Measurements from ENCODE around the gene THAP8. TPM values are rescaled to one million over a fixed set of nuclear protein-coding genes. Genes with fewer than 3 reads are reported as not detected.

Gene THAP8
- total RNA-seq, 1 donor from 2014 or later, result 6.0 TPM

GRCh38 chr19:36040495-36040894, 13.6 kb downstream of the THAP8 start:
- no peak overlapping the region for H3K4me3 ChIP-seq (ENCODE audit: insufficient read depth, low read depth, low read length)
- no peak for FAIRE-seq
- H4K20me1 ChIP-seq (ENCODE audit: insufficient read depth, low read length), result no peaks in the 10 kb centered on the region
- Mint-ChIP-seq H3K4me3 (ENCODE audit: unreplicated experiment) (no peak overlapping the region), H3K27me3 (ENCODE audit: low read depth, unreplicated experiment) (no peaks in the 10 kb centered on the region), H3K4me1 (ENCODE audit: low read depth, unreplicated experiment) (peaks cover 14% of the 10 kb centered on the region), H3K9me3 (ENCODE audit: unreplicated experiment) (no peaks in the 10 kb centered on the region), H3K27ac (ENCODE audit: unreplicated experiment) (no peak overlapping the region), H3K36me3 (ENCODE audit: low read depth, unreplicated experiment) (peaks cover 4% of the 10 kb centered on the region)
- no peaks in the 10 kb centered on the region for H3K9me3 ChIP-seq (ENCODE audit: insufficient read depth, low read depth, low read length)
- H3K9ac ChIP-seq (ENCODE audit: low read length), result no peak overlapping the region
- no peak overlapping the region for H2AFZ ChIP-seq (ENCODE audit: low read depth, low read length)
- no peaks in the 10 kb centered on the region for H3K36me3 ChIP-seq (ENCODE audit: insufficient read depth, low read length)
- H3K27ac ChIP-seq (ENCODE audit: low read depth, low read length), result no peak overlapping the region
- H3K79me2 ChIP-seq (ENCODE audit: insufficient read depth, low read length), result no peaks in the 10 kb centered on the region
- H3K4me2 ChIP-seq (ENCODE audit: low read length), result no peak overlapping the region
- no peak for TF ChIP-seq CTCF (IDR thresholded peaks at IDR 0.05; ENCODE audit: insufficient read depth, low read depth, low read length)
- TF ChIP-seq EZH2 (IDR thresholded peaks at IDR 0.05; ENCODE audit: insufficient read depth, low read length), result no peak
- H3K4me1 ChIP-seq (ENCODE audit: insufficient read depth, low read length), result peaks cover 6% of the 10 kb centered on the region
- no peaks in the 10 kb centered on the region for H3K27me3 ChIP-seq (ENCODE audit: insufficient read depth, low read length)
- DNase-seq (ENCODE audit: low read depth), result no peak

DNA sequence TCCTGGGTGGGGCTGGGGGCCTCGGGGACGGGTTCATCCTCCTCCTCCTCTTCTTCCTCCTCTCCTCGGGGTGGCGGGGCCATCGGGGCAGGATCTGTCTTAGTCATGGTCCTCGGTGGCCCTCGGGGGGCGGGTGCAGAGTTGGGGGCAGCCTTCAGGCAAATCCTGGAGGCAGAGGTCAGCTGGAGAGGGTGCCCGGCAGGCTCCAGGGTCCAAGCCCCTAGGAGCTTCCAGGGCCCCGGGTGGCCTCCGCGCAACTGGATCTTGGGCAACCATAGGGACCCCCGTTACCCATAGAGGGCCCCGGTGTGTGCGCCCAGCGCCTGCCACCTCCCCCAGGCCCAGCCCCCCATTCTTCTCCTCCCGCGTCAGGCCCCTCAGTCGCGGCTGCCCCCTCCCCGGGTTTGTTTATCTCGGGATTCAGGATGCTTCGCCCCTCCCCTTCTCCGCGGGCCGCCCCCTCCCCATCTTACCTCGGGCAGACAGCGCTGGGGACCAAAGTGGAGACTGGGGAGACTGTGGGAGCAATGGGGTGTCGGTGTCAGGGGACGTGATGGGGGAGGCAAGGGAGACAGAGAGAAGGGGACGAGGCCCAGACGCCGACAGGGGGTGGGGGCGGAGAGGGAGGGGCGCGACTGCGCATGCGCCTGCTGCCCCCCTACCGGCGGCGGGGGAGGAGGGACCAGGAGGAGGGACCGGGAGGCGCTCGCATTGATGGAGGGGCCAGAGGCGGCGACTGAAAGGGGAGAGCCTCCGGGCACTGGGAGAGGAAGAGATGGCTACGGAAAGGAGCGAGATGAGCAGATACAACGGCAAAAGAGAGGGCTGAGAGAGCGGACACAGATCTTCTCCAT, 21.6 kb downstream of the THAP8 start, which contains the start of gene CLIP3:
Gene CLIP3, minus strand, starts transcription at position 623 of the 854 bp plus-strand sequence. Its CDS starts 516 bp downstream, at position 107.
- H3K36me3 Mint-ChIP-seq (ENCODE audit: low read depth, unreplicated experiment), result peaks cover 12% of the 10 kb centered on the region
- peak within 1 kb of the TSS; percentile 85 for H2AFZ ChIP-seq (ENCODE audit: low read depth, low read length)
- no peaks in the 10 kb centered on the region for H3K4me1 ChIP-seq (ENCODE audit: insufficient read depth, low read length)
- peak within 1 kb of the TSS; percentile 91 for H3K4me2 ChIP-seq (ENCODE audit: low read length)
- DNase-seq (ENCODE audit: low read depth) (peak; percentile 42), FAIRE-seq (no peak)
- no peaks in the 10 kb centered on the region for H3K27me3 ChIP-seq (ENCODE audit: insufficient read depth, low read length)
- H3K4me3 Mint-ChIP-seq (ENCODE audit: unreplicated experiment), result peak within 1 kb of the TSS; percentile 90
- H3K79me2 ChIP-seq (ENCODE audit: insufficient read depth, low read length), result no peaks in the 10 kb centered on the region
- H3K27me3 Mint-ChIP-seq (ENCODE audit: low read depth, unreplicated experiment), result peaks cover 2% of the 10 kb centered on the region
- peaks cover 5% of the 10 kb centered on the region for H3K9me3 Mint-ChIP-seq (ENCODE audit: unreplicated experiment)
- no peak within 1 kb of the TSS for H3K27ac ChIP-seq (ENCODE audit: low read depth, low read length)
- peaks cover 7% of the 10 kb centered on the region for H3K4me1 Mint-ChIP-seq (ENCODE audit: low read depth, unreplicated experiment)
- H3K9ac ChIP-seq (ENCODE audit: low read length), result peak within 1 kb of the TSS; percentile 86
- no peaks in the 10 kb centered on the region for H3K36me3 ChIP-seq (ENCODE audit: insufficient read depth, low read length)
- H3K4me3 ChIP-seq (ENCODE audit: insufficient read depth, low read depth, low read length), result peak within 1 kb of the TSS; percentile 71
- H3K27ac Mint-ChIP-seq (ENCODE audit: unreplicated experiment), result peak within 1 kb of the TSS; percentile 34
- TF ChIP-seq CTCF (IDR thresholded peaks at IDR 0.05; ENCODE audit: insufficient read depth, low read depth, low read length) (no peak), EZH2 (IDR thresholded peaks at IDR 0.05; ENCODE audit: insufficient read depth, low read length) (no peak)
- H4K20me1 ChIP-seq (ENCODE audit: insufficient read depth, low read length), result peaks cover 12% of the 10 kb centered on the region
- H3K9me3 ChIP-seq (ENCODE audit: insufficient read depth, low read depth, low read length), result no peaks in the 10 kb centered on the region

DNA sequence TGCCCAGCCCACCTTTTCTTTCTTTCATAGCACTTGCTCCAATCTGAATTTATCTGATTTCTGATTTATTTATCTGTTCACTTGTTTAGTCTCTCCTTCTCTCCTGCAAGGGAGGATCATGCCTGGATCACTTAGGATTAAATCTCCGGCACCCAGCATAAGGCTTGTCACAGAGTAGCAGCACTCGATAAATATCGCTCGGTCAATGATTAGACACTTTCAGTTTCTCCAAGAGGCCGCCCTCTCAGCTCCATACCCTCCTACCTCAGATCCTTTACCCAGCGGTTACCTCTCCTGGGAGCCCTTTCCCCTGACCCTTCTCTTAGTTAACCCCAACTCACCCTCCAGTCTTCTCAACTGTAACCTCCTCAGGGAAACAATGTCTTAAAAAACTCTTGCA, 22.8 kb downstream of the THAP8 start:
- H2AFZ ChIP-seq (ENCODE audit: low read depth, low read length), result no peak overlapping the region
- H4K20me1 ChIP-seq (ENCODE audit: insufficient read depth, low read length), result peaks cover 12% of the 10 kb centered on the region
- DNase-seq (ENCODE audit: low read depth), result no peak
- H3K27me3 ChIP-seq (ENCODE audit: insufficient read depth, low read length), result no peaks in the 10 kb centered on the region
- no peaks in the 10 kb centered on the region for H3K4me1 ChIP-seq (ENCODE audit: insufficient read depth, low read length)
- no peak for FAIRE-seq
- Mint-ChIP-seq H3K4me1 (ENCODE audit: low read depth, unreplicated experiment) (peaks cover 7% of the 10 kb centered on the region), H3K36me3 (ENCODE audit: low read depth, unreplicated experiment) (peaks cover 18% of the 10 kb centered on the region), H3K27ac (ENCODE audit: unreplicated experiment) (no peak overlapping the region), H3K4me3 (ENCODE audit: unreplicated experiment) (peak overlapping the region; percentile 76), H3K27me3 (ENCODE audit: low read depth, unreplicated experiment) (peaks cover 2% of the 10 kb centered on the region), H3K9me3 (ENCODE audit: unreplicated experiment) (peaks cover 5% of the 10 kb centered on the region)
- no peaks in the 10 kb centered on the region for H3K36me3 ChIP-seq (ENCODE audit: insufficient read depth, low read length)
- TF ChIP-seq CTCF (IDR thresholded peaks at IDR 0.05; ENCODE audit: insufficient read depth, low read depth, low read length) (no peak), EZH2 (IDR thresholded peaks at IDR 0.05; ENCODE audit: insufficient read depth, low read length) (no peak)
- no peaks in the 10 kb centered on the region for H3K9me3 ChIP-seq (ENCODE audit: insufficient read depth, low read depth, low read length)
- no peak overlapping the region for H3K9ac ChIP-seq (ENCODE audit: low read length)
- no peak overlapping the region for H3K4me3 ChIP-seq (ENCODE audit: insufficient read depth, low read depth, low read length)
- no peak overlapping the region for H3K27ac ChIP-seq (ENCODE audit: low read depth, low read length)
- no peaks in the 10 kb centered on the region for H3K79me2 ChIP-seq (ENCODE audit: insufficient read depth, low read length)
- no peak overlapping the region for H3K4me2 ChIP-seq (ENCODE audit: low read length)

Measured in astrocyte (in vitro differentiated cells and primary cell).